IMR-90 (cell line): Measurements from ENCODE around the gene PLB1. TPM values are rescaled to one million over a fixed set of nuclear protein-coding genes. Genes with fewer than 3 reads are reported as not detected.

Source experiments
- ATAC-seq: fragments of 200-7000 bp; cut with Tn5 transposase; 2 replicates; pipeline ENCODE4 v1.9.1; 2020; ENCODE audit warnings: low read depth, mild to moderate bottlenecking, moderate library complexity
- BruUV-seq: library from RNA; stranded (reverse); fragments of 400-500 nt; replicated peaks from 2 replicates; lab custom pipeline; 2021; lab: Mats Ljungman, UMichigan
- CTCF ChIA-PET: fragments of 300-600 bp; formaldehyde crosslinking; extraction: SDS; loops from one replicate; lab custom pipeline; 2021; ENCODE audit warnings: antibody characterized with exemption; lab: Yijun Ruan, JAX
- POLR2A ChIA-PET: fragments of 300-600 bp; sonication (Branson Sonifier 250); formaldehyde crosslinking; loops from one replicate; lab custom pipeline; 2022; ENCODE audit warnings: antibody characterized with exemption; ENCODE audit not compliant: unreplicated experiment; lab: Charles Lee
- DNase-seq: peaks from one replicate; pipeline ENCODE4 v3.0.0; 2013
- H2AFZ ChIP-seq: replicated peaks from 2 replicates; pipeline ENCODE3; 2013; ENCODE audit warnings: low read length, mild to moderate bottlenecking; ENCODE audit not compliant: poor library complexity
- H2AK5ac ChIP-seq: 2 replicates; pipeline ENCODE4 v1.6.1; 2013; ENCODE audit warnings: low read depth, low read length, inconsistent platforms
- H2AK9ac ChIP-seq: replicated peaks from 2 replicates; pipeline ENCODE3; 2013; ENCODE audit warnings: mild to moderate bottlenecking, low read depth, low read length, moderate library complexity; ENCODE audit not compliant: poor library complexity
- H2BK120ac ChIP-seq: 2 replicates; pipeline ENCODE4 v1.6.1; 2013; ENCODE audit warnings: low read depth, low read length, inconsistent platforms
- H2BK15ac ChIP-seq: 3 replicates; pipeline ENCODE4 v1.6.1; 2013; ENCODE audit warnings: low read depth, low read length, inconsistent platforms
- H2BK20ac ChIP-seq: 2 replicates; pipeline ENCODE4 v1.6.1; 2013; ENCODE audit warnings: low read depth, mild to moderate bottlenecking, inconsistent platforms, low read length, moderate library complexity
- H2BK5ac ChIP-seq: 2 replicates; pipeline ENCODE4 v1.6.1; 2013; ENCODE audit warnings: mild to moderate bottlenecking, low read depth, low read length, inconsistent platforms; ENCODE audit not compliant: poor library complexity, severe bottlenecking
- H3K14ac ChIP-seq: replicated peaks from 2 replicates; pipeline ENCODE4 v1.6.1; 2013; ENCODE audit warnings: low read depth, low read length, inconsistent platforms
- H3K18ac ChIP-seq: 2 replicates; pipeline ENCODE4 v1.6.1; 2013; ENCODE audit warnings: low read depth, low read length, control low read depth
- H3K23ac ChIP-seq: 2 replicates; pipeline ENCODE4 v1.6.1; 2013; ENCODE audit warnings: low read depth, low read length, inconsistent platforms
- H3K27ac ChIP-seq: 2 replicates; pipeline ENCODE4 v1.5.1; 2013; ENCODE audit warnings: mild to moderate bottlenecking, control low read depth, low read length; ENCODE audit not compliant: insufficient read depth
- H3K27me3 ChIP-seq: 2 replicates; pipeline ENCODE4 v1.6.1; 2013; ENCODE audit warnings: low read length; ENCODE audit not compliant: control insufficient read depth, insufficient read depth
- H3K36me3 ChIP-seq: 2 replicates; pipeline ENCODE4 v1.6.1; 2013; ENCODE audit warnings: low read length, mixed read lengths; ENCODE audit not compliant: control insufficient read depth, insufficient read depth
- H3K4ac ChIP-seq: 2 replicates; pipeline ENCODE4 v1.6.1; 2013; ENCODE audit warnings: low read depth, low read length, inconsistent platforms
- H3K4me1 ChIP-seq: 2 replicates; pipeline ENCODE4 v1.6.1; 2013; ENCODE audit warnings: low read length, mixed read lengths; ENCODE audit not compliant: control insufficient read depth, insufficient read depth
- H3K4me2 ChIP-seq: 2 replicates; pipeline ENCODE4 v1.6.1; 2013; ENCODE audit warnings: low read depth, mild to moderate bottlenecking, control low read depth, low read length, moderate library complexity
- H3K4me3 ChIP-seq: 2 replicates; pipeline ENCODE4 v1.5.1; 2013; ENCODE audit warnings: low read depth, mild to moderate bottlenecking, control low read depth, low read length, moderate library complexity; ENCODE audit not compliant: insufficient read depth
- H3K56ac ChIP-seq: 2 replicates; pipeline ENCODE4 v1.6.1; 2013; ENCODE audit warnings: low read length, inconsistent platforms; ENCODE audit not compliant: insufficient read depth; ENCODE audit errors: extremely low read depth
- H3K79me1 ChIP-seq, 2 experiments: 2 replicates each; pipeline ENCODE4 v1.6.1; 2013; ENCODE audit warnings: low read length in 2 of 2, inconsistent platforms in 1 of 2, low read depth in 1 of 2
- H3K9ac ChIP-seq: 2 replicates; pipeline ENCODE4 v1.6.1; 2013; ENCODE audit warnings: low read depth, low read length, control low read depth
- H3K9me1 ChIP-seq: 2 replicates; pipeline ENCODE4 v1.6.1; 2013; ENCODE audit warnings: low read length, inconsistent platforms; ENCODE audit not compliant: insufficient read depth
- H3K9me3 ChIP-seq: 2 replicates; pipeline ENCODE4 v1.6.1; 2013; ENCODE audit warnings: low read length; ENCODE audit not compliant: control insufficient read depth, insufficient read depth
- H4K20me1 ChIP-seq: 2 replicates; pipeline ENCODE4 v1.6.1; 2013; ENCODE audit warnings: low read length, inconsistent platforms; ENCODE audit not compliant: insufficient read depth
- H4K5ac ChIP-seq: 2 replicates; pipeline ENCODE4 v1.6.1; 2013; ENCODE audit warnings: mild to moderate bottlenecking, low read depth, low read length, control low read depth
- H4K8ac ChIP-seq, 2 experiments: 2 replicates each; pipeline ENCODE4 v1.6.1; 2013; ENCODE audit warnings: low read depth in 2 of 2, low read length in 2 of 2, control low read depth in 1 of 2, inconsistent platforms in 1 of 2
- H4K91ac ChIP-seq: 2 replicates; pipeline ENCODE4 v1.6.1; 2013; ENCODE audit warnings: low read depth, low read length, inconsistent platforms; ENCODE audit not compliant: insufficient read depth
- BHLHE40 ChIP-seq: fragments of 150-350 bp; IDR thresholded peaks from 2 replicates; pipeline ENCODE4 v1.6.1; 2016; ENCODE audit warnings: mild to moderate bottlenecking, low read depth, low read length
- CEBPB ChIP-seq: IDR thresholded peaks from 2 replicates; pipeline ENCODE4 v1.6.1; 2012; ENCODE audit warnings: low read depth, low read length, improper control_type of control experiment
- CHD1 ChIP-seq: IDR thresholded peaks from 2 replicates; pipeline ENCODE4 v1.6.1; 2012; ENCODE audit warnings: low read depth, low read length, improper control_type of control experiment
- FOS ChIP-seq: fragments of 150-350 bp; IDR thresholded peaks from 2 replicates; pipeline ENCODE4 v1.6.1; 2016; ENCODE audit warnings: low read depth, low read length
- MAFK ChIP-seq: IDR thresholded peaks from 2 replicates; pipeline ENCODE4 v1.6.1; 2012; ENCODE audit warnings: low read depth, low read length, improper control_type of control experiment
- MAZ ChIP-seq: IDR thresholded peaks from 2 replicates; pipeline ENCODE4 v1.6.1; 2012; ENCODE audit warnings: low read depth, mild to moderate bottlenecking, low read length, improper control_type of control experiment, moderate library complexity, borderline replicate concordance
- NFE2L2 ChIP-seq: fragments of 150-350 bp; IDR thresholded peaks from 2 replicates; pipeline ENCODE4 v1.6.1; 2016; ENCODE audit warnings: low read depth, mild to moderate bottlenecking, low read length
- POLR2A ChIP-seq: IDR thresholded peaks from 2 replicates; pipeline ENCODE4 v1.6.1; 2012; ENCODE audit warnings: mild to moderate bottlenecking, low read depth, low read length
- RAD21 ChIP-seq: IDR thresholded peaks from 2 replicates; pipeline ENCODE4 v1.6.1; 2012; ENCODE audit warnings: low read length, improper control_type of control experiment
- RCOR1 ChIP-seq: IDR thresholded peaks from 2 replicates; pipeline ENCODE4 v1.6.1; 2012; ENCODE audit warnings: mild to moderate bottlenecking, low read length, improper control_type of control experiment; ENCODE audit not compliant: insufficient replicate concordance
- RFX5 ChIP-seq: IDR thresholded peaks from 2 replicates; pipeline ENCODE4 v1.8.0; 2012; ENCODE audit warnings: low read depth, mild to moderate bottlenecking, low read length, moderate library complexity
- SMC3 ChIP-seq: fragments of 150-350 bp; IDR thresholded peaks from 2 replicates; pipeline ENCODE4 v1.6.1; 2016; ENCODE audit warnings: low read depth, mild to moderate bottlenecking, antibody characterized with exemption, low read length, moderate library complexity
- dilution Hi-C: fragments of 300-500 bp; cut with HindIII; formaldehyde crosslinking; loops from one replicate; pipeline ENCODE4 v1.14.3; 2018; ENCODE audit warnings: low sequenced_read_pairs; ENCODE audit not compliant: unreplicated experiment
- in situ Hi-C: fragments of 300-500 bp; cut with MboI; formaldehyde crosslinking; loops from 3 replicates; pipeline ENCODE4 v1.14.3; 2019; ENCODE audit warnings: low sequenced_read_pairs, inconsistent platforms, mixed read lengths
- intact Hi-C: fragments of 100-400 bp; cut with micrococcal nuclease; formaldehyde crosslinking; loops from 2 replicates; pipeline ENCODE4 v1.10.0; 2022
- polyA plus RNA-seq, 3 experiments: library from polyadenylated mRNA; depleted of rRNA; stranded (reverse); fragments of >200 nt; gene quantifications; 2 replicates each; pipeline ENCODE4 v1.2.3, GENCODE V29; 2012; ENCODE audit warnings: low replicate concordance in 1 of 3
- total RNA-seq: library from RNA; depleted of rRNA; stranded (reverse); fragments of >200 nt; gene quantifications from 2 replicates; pipeline ENCODE4 v1.2.3, GENCODE V29; 2012
- TF ChIP-seq, protein P1 (sequence below): fragments of 150-350 bp; IDR thresholded peaks from 2 replicates; pipeline ENCODE4 v1.6.1; 2017; ENCODE audit warnings: mild to moderate bottlenecking, antibody characterized with exemption, low read length, low read depth
- TF ChIP-seq, protein P2 (sequence below): fragments of 150-350 bp; IDR thresholded peaks from 2 replicates; pipeline ENCODE4 v1.6.1; 2016; ENCODE audit warnings: low read depth, mild to moderate bottlenecking, low read length, moderate library complexity, borderline replicate concordance
- TF ChIP-seq, protein P3 (sequence below): conservative IDR thresholded peaks from 2 replicates; pipeline ENCODE4 v1.5.1; 2012; ENCODE audit warnings: mild to moderate bottlenecking, low read depth, low read length, improper control_type of control experiment

Gene PLB1
- total and polyA plus RNA-seq, 2 of the 4 experiments (the other 2 are of a cell fraction) = 0.74 to 0.90 TPM

DNA sequence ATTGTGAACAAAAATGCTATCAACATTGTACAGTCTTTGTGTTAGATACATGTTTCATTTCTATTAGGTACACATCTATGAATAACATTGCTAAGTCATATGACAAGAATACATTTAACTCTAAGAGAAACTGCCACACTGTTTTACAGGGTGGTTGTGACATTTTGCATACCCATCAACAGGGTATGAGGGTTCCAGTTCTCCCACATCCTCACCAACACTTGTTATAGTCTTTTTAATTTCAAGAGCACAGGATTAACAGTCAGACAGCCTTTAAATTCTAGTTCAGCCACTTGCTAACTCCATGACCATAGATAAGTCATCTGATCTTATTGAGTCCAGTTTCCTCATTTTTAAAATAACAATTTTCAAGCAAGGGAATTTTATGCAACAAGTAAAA lies 163.3 kb downstream of the PLB1 start:
- no peak overlapping the region for H4K91ac ChIP-seq
- no peak overlapping the region for H2BK20ac ChIP-seq
- no peak overlapping the region for H3K23ac ChIP-seq
- no peak overlapping the region for H4K5ac ChIP-seq
- no peak overlapping the region for H3K27ac ChIP-seq
- intact Hi-C loops (no loop called here), in situ Hi-C loops (no loop called here), dilution Hi-C loops (no loop called here)
- H3K9me3 ChIP-seq = no peaks in the 10 kb centered on the region
- H4K8ac ChIP-seq = no peak overlapping the region; a peak in 1 of 4 replicates
- H2AFZ ChIP-seq = no peak overlapping the region
- no peak overlapping the region for H3K56ac ChIP-seq
- H3K4me2 ChIP-seq = no peak overlapping the region
- H3K9ac ChIP-seq = no peak overlapping the region
- H3K4ac ChIP-seq = no peak overlapping the region
- H2BK120ac ChIP-seq = no peak overlapping the region
- H3K18ac ChIP-seq = no peak overlapping the region
- H3K4me3 ChIP-seq = no peak overlapping the region
- no peak for ATAC-seq
- no TSS peak for BruUV-seq
- H3K36me3 ChIP-seq = no peaks in the 10 kb centered on the region
- peaks cover 34% of the 10 kb centered on the region for H3K4me1 ChIP-seq
- H2AK9ac ChIP-seq = no peak overlapping the region
- no peak overlapping the region for H2AK5ac ChIP-seq
- TF ChIP-seq MAZ (no peak), CEBPB (no peak), POLR2A (no peak), NFE2L2 (no peak), FOS (no peak), SMC3 (no peak), RCOR1 (no peak), BHLHE40 (no peak), RFX5 (no peak), RAD21 (no peak), MAFK (no peak), CHD1 (no peak)
- TF ChIP-seq, protein P1, sequence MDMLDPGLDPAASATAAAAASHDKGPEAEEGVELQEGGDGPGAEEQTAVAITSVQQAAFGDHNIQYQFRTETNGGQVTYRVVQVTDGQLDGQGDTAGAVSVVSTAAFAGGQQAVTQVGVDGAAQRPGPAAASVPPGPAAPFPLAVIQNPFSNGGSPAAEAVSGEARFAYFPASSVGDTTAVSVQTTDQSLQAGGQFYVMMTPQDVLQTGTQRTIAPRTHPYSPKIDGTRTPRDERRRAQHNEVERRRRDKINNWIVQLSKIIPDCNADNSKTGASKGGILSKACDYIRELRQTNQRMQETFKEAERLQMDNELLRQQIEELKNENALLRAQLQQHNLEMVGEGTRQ = no peak
- TF ChIP-seq, protein P2, sequence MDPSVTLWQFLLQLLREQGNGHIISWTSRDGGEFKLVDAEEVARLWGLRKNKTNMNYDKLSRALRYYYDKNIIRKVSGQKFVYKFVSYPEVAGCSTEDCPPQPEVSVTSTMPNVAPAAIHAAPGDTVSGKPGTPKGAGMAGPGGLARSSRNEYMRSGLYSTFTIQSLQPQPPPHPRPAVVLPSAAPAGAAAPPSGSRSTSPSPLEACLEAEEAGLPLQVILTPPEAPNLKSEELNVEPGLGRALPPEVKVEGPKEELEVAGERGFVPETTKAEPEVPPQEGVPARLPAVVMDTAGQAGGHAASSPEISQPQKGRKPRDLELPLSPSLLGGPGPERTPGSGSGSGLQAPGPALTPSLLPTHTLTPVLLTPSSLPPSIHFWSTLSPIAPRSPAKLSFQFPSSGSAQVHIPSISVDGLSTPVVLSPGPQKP = no peak
- TF ChIP-seq, protein P3, sequence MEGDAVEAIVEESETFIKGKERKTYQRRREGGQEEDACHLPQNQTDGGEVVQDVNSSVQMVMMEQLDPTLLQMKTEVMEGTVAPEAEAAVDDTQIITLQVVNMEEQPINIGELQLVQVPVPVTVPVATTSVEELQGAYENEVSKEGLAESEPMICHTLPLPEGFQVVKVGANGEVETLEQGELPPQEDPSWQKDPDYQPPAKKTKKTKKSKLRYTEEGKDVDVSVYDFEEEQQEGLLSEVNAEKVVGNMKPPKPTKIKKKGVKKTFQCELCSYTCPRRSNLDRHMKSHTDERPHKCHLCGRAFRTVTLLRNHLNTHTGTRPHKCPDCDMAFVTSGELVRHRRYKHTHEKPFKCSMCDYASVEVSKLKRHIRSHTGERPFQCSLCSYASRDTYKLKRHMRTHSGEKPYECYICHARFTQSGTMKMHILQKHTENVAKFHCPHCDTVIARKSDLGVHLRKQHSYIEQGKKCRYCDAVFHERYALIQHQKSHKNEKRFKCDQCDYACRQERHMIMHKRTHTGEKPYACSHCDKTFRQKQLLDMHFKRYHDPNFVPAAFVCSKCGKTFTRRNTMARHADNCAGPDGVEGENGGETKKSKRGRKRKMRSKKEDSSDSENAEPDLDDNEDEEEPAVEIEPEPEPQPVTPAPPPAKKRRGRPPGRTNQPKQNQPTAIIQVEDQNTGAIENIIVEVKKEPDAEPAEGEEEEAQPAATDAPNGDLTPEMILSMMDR = no peak
- peaks cover 0 to 11% of the 10 kb centered on the region in 2 experiments; a peak in 1 of 4 replicates for H3K79me1 ChIP-seq
- ChIA-PET POLR2A (no interaction called here), CTCF (no interaction called here)
- H3K9me1 ChIP-seq = peaks cover 18% of the 10 kb centered on the region
- no peak overlapping the region for H3K14ac ChIP-seq
- H4K20me1 ChIP-seq = no peaks in the 10 kb centered on the region
- no peak overlapping the region for H2BK15ac ChIP-seq
- no peak for DNase-seq
- H2BK5ac ChIP-seq = no peak overlapping the region
- H3K27me3 ChIP-seq = no peaks in the 10 kb centered on the region
